NB4 (cell line): ENCODE measurements around the gene MCF2L.

Experiments
- CTCF ChIP-seq: IDR thresholded peaks from one replicate; pipeline ENCODE4 v1.5.1; 2012; ENCODE audit warnings: low read depth, low read length
- MYC ChIP-seq: IDR thresholded peaks from 2 replicates; pipeline ENCODE4 v1.6.1; 2011; ENCODE audit warnings: low read depth, low read length
- POLR2A ChIP-seq: IDR thresholded peaks from 2 replicates; pipeline ENCODE4 v1.6.1; 2011; ENCODE audit warnings: mild to moderate bottlenecking; ENCODE audit not compliant: insufficient read length; ENCODE audit errors: extremely low read depth
- TF ChIP-seq, protein P1 (sequence below): IDR thresholded peaks from 2 replicates; pipeline ENCODE4 v1.6.1; 2011; ENCODE audit warnings: low read depth, low read length

DNA sequence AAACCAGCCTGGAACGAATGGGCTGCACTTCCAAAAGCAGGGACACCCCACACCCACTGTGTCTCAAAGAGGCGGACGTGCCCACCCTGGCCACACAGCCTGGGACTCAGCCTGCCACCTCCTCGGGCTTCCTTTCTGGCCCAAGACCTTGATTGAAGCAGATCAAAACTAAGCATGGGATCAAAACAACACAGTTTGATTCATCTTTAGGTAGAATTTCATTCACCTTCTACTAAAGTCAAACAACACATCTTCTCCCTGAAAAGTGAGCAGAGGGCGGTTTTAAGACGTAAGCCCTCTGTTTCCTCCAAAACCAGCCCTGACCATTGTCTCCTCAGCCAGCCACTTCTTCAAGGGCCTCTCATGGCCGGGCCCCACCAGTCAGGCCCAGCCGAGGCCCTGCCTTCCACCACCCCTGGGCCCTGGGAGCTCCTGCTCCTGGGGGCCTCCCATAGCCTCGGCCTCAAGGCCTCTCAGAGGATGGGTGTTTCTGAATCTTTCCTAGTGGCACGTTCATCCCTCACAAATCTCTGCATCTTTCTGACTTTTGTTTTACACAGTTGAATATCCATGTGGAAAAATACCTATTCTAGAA lies 147.3 kb downstream of the MCF2L start:
- no peak for TF ChIP-seq POLR2A
- no peak for TF ChIP-seq CTCF
- TF ChIP-seq, protein P1, sequence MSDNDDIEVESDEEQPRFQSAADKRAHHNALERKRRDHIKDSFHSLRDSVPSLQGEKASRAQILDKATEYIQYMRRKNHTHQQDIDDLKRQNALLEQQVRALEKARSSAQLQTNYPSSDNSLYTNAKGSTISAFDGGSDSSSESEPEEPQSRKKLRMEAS: no peak
- TF ChIP-seq MYC: no peak
